Astrocyte (in vitro differentiated cells and primary cell): ENCODE measurements around the gene CENPT. TPM values are rescaled to one million over a fixed set of nuclear protein-coding genes. Genes with fewer than 3 reads are reported as not detected.

Source experiments
- DNase-seq: peaks from one replicate; pipeline ENCODE4 v3.0.0-alpha.2; 2010; ENCODE audit warnings: low read depth
- FAIRE-seq: peaks from 2 replicates; lab custom pipeline; 2011; peaks lifted over from hg19 to GRCh38; lab: Jason Lieb, UNC
- H2AFZ ChIP-seq: 2 replicates; pipeline ENCODE4 v1.6.0; 2012; ENCODE audit warnings: low read depth, low read length, inconsistent platforms
- H3K27ac ChIP-seq: 2 replicates; pipeline ENCODE4 v1.5.1; 2011; ENCODE audit warnings: low read depth, low read length, inconsistent platforms
- H3K27me3 ChIP-seq: 2 replicates; pipeline ENCODE4 v1.6.0; 2011; ENCODE audit warnings: low read length, inconsistent platforms; ENCODE audit not compliant: insufficient read depth
- H3K36me3 ChIP-seq: 2 replicates; pipeline ENCODE4 v1.5.1; 2011; ENCODE audit warnings: low read length, inconsistent platforms; ENCODE audit not compliant: insufficient read depth
- H3K4me1 ChIP-seq: 2 replicates; pipeline ENCODE4 v1.5.1; 2011; ENCODE audit warnings: low read length, inconsistent platforms; ENCODE audit not compliant: insufficient read depth
- H3K4me2 ChIP-seq: 2 replicates; pipeline ENCODE4 v1.6.0; 2012; ENCODE audit warnings: low read length, inconsistent platforms
- H3K4me3 ChIP-seq: 2 replicates; pipeline ENCODE4 v1.5.1; 2011; ENCODE audit warnings: low read depth, mild to moderate bottlenecking, low read length, inconsistent platforms; ENCODE audit not compliant: insufficient read depth
- H3K79me2 ChIP-seq: 2 replicates; pipeline ENCODE4 v1.6.0; 2012; ENCODE audit warnings: mild to moderate bottlenecking, low read length, inconsistent platforms; ENCODE audit not compliant: insufficient read depth
- H3K9ac ChIP-seq: 2 replicates; pipeline ENCODE4 v1.6.0; 2012; ENCODE audit warnings: mild to moderate bottlenecking, low read length, inconsistent platforms
- H3K9me3 ChIP-seq: 2 replicates; pipeline ENCODE4 v1.5.1; 2012; ENCODE audit warnings: low read depth, mild to moderate bottlenecking, low read length, inconsistent platforms; ENCODE audit not compliant: insufficient read depth
- H4K20me1 ChIP-seq: 2 replicates; pipeline ENCODE4 v1.6.0; 2012; ENCODE audit warnings: low read length, inconsistent platforms; ENCODE audit not compliant: insufficient read depth
- H3K27ac Mint-ChIP-seq: one replicate; pipeline ENCODE4 v1.8.0; 2021; ENCODE audit warnings: mild to moderate bottlenecking, mixed read lengths; ENCODE audit not compliant: unreplicated experiment
- H3K27me3 Mint-ChIP-seq: one replicate; pipeline ENCODE4 v1.8.0; 2021; ENCODE audit warnings: low read depth, mixed read lengths; ENCODE audit not compliant: unreplicated experiment
- H3K36me3 Mint-ChIP-seq: one replicate; pipeline ENCODE4 v1.8.0; 2021; ENCODE audit warnings: low read depth, mixed read lengths; ENCODE audit not compliant: unreplicated experiment
- H3K4me1 Mint-ChIP-seq: one replicate; pipeline ENCODE4 v1.8.0; 2021; ENCODE audit warnings: low read depth, mixed read lengths; ENCODE audit not compliant: unreplicated experiment
- H3K4me3 Mint-ChIP-seq: one replicate; pipeline ENCODE4 v1.8.0; 2021; ENCODE audit warnings: mild to moderate bottlenecking, moderate library complexity, mixed read lengths; ENCODE audit not compliant: unreplicated experiment
- H3K9me3 Mint-ChIP-seq: one replicate; pipeline ENCODE4 v1.8.0; 2021; ENCODE audit warnings: mild to moderate bottlenecking, mixed read lengths; ENCODE audit not compliant: unreplicated experiment
- EZH2 ChIP-seq: IDR thresholded peaks from 2 replicates; pipeline ENCODE4 v1.6.1; 2012; ENCODE audit warnings: mild to moderate bottlenecking, low read length, inconsistent platforms; ENCODE audit not compliant: insufficient read depth
- total RNA-seq: library from RNA; stranded (reverse); gene quantifications from 2 replicates; pipeline ENCODE4 v1.2.1, GENCODE V29; 2021
- TF ChIP-seq, protein P1 (sequence below): IDR thresholded peaks from 2 replicates; pipeline ENCODE4 v1.5.1; 2011; ENCODE audit warnings: low read depth, mild to moderate bottlenecking, inconsistent platforms, low read length, moderate library complexity; ENCODE audit not compliant: insufficient read depth

CENPT gene
- total RNA-seq, 1 donor from 2014 or later: 79.3 TPM

DNA sequence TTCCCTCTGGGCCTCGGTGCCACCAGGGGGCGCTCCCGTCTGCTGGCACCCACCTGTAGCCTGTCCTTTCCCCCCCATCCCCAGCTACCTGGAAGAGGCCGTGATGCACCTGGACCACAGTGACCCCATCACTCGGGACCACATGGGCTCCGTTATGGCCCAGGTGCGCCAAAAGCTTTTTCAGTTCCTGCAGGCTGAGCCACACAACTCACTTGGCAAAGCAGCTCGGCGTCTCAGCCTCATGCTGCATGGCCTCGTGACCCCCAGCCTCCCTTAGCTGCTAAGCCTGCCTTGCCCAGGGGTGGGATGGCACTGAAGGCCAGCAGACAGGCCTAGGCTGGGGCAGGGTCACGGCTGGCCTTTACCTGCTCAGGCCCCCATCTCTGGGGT lies 36.4 kb upstream of the CENPT start:
- H3K9ac ChIP-seq: no peak overlapping the region
- no peak for FAIRE-seq
- no peak for DNase-seq
- peaks cover 6% of the 10 kb centered on the region for H3K4me1 ChIP-seq
- no peaks in the 10 kb centered on the region for H3K27me3 Mint-ChIP-seq
- no peak overlapping the region for H3K27ac ChIP-seq
- H3K9me3 ChIP-seq: no peaks in the 10 kb centered on the region
- no peak overlapping the region for H3K4me2 ChIP-seq
- H3K36me3 ChIP-seq: peaks cover 22% of the 10 kb centered on the region
- H3K4me3 ChIP-seq: no peak overlapping the region
- H3K4me1 Mint-ChIP-seq: peaks cover 7% of the 10 kb centered on the region
- H3K4me3 Mint-ChIP-seq: no peak overlapping the region
- no peaks in the 10 kb centered on the region for H3K27me3 ChIP-seq
- H3K36me3 Mint-ChIP-seq: peaks cover 21% of the 10 kb centered on the region
- H3K79me2 ChIP-seq: no peaks in the 10 kb centered on the region
- H3K27ac Mint-ChIP-seq: no peak overlapping the region
- H3K9me3 Mint-ChIP-seq: no peaks in the 10 kb centered on the region
- peaks cover 45% of the 10 kb centered on the region for H4K20me1 ChIP-seq
- H2AFZ ChIP-seq: no peak overlapping the region
- no peak for TF ChIP-seq EZH2
- TF ChIP-seq, protein P1, sequence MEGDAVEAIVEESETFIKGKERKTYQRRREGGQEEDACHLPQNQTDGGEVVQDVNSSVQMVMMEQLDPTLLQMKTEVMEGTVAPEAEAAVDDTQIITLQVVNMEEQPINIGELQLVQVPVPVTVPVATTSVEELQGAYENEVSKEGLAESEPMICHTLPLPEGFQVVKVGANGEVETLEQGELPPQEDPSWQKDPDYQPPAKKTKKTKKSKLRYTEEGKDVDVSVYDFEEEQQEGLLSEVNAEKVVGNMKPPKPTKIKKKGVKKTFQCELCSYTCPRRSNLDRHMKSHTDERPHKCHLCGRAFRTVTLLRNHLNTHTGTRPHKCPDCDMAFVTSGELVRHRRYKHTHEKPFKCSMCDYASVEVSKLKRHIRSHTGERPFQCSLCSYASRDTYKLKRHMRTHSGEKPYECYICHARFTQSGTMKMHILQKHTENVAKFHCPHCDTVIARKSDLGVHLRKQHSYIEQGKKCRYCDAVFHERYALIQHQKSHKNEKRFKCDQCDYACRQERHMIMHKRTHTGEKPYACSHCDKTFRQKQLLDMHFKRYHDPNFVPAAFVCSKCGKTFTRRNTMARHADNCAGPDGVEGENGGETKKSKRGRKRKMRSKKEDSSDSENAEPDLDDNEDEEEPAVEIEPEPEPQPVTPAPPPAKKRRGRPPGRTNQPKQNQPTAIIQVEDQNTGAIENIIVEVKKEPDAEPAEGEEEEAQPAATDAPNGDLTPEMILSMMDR: peak; percentile 61

DNA sequence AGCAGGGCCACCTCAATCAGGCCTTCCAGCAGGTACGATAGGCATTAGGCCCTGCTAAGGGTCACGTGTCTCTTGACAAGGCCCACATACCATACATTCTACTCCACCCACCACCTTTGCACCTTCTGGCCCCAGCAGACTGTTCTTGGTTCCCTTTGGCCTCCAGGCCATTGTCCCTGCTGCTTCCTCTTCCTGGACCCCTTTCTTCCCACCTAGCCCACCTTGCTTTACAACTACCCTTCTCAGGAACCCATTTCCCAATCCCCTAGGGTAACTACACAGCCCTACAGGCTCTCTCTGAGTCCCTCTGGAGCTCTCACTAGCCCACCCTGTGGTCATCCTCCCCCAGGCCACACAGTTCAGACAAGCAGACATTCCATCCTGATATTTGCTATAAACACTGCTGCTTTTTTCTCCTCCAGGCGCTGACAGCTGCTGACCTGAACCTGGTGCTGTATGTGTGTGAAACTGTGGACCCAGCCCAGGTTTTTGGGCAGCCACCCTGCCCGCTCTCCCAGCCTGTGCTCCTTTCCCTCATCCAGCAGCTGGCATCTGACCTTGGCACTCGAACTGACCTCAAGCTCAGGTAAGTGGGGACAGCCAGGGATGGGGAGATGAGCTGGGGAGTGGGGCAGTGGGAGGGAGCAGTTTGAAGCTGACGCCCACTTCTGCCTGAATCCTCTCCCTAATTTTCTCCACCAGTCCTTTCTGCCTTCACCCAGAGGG lies 35.8 kb upstream of the CENPT start:
- Histone ChIP-seq H4K20me1 (peaks cover 49% of the 10 kb centered on the region), H2AFZ (no peak overlapping the region), H3K79me2 (no peaks in the 10 kb centered on the region), H3K4me1 (peaks cover 6% of the 10 kb centered on the region), H3K9ac (no peak overlapping the region), H3K27me3 (no peaks in the 10 kb centered on the region), H3K4me3 (no peak overlapping the region), H3K4me2 (no peak overlapping the region), H3K9me3 (no peaks in the 10 kb centered on the region), H3K36me3 (peaks cover 28% of the 10 kb centered on the region), H3K27ac (no peak overlapping the region)
- TF ChIP-seq, protein P1: no peak
- no peak for TF ChIP-seq EZH2
- Mint-ChIP-seq H3K9me3 (no peaks in the 10 kb centered on the region), H3K27ac (peak overlapping the region; percentile 88), H3K4me3 (no peak overlapping the region), H3K36me3 (peaks cover 21% of the 10 kb centered on the region), H3K4me1 (peaks cover 7% of the 10 kb centered on the region), H3K27me3 (no peaks in the 10 kb centered on the region)
- DNase-seq (no peak), FAIRE-seq (no peak)

DNA sequence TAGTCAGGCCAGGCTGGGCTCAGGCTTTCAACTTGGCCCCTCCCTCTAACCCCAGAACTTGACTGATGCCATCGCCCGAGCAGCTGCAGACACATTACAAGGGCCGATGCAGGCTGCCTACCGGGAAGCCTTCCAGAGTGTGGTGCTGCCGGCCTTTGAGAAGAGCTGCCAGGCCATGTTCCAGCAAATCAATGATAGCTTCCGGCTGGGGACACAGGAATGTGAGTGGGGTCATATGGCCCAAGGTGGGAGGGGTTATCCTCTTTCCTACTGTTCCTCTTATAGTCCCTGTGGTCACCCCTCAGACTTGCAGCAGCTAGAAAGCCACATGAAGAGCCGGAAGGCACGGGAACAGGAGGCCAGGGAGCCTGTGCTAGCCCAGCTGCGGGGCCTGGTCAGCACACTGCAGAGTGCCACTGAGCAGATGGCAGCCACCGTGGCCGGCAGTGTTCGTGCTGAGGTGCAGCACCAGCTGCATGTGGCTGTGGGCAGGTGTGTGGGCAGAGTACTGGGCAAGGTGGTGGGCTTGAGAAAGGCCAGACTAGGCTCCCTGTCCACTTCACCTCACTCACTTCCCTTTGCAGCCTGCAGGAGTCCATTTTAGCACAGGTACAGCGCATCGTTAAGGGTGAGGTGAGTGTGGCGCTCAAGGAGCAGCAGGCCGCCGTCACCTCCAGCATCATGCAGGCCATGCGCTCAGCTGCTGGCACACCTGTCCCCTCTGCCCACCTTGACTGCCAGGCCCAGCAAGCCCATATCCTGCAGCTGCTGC lies 35.1 kb upstream of the CENPT start:
- Histone ChIP-seq H3K27me3 (no peaks in the 10 kb centered on the region), H2AFZ (no peak overlapping the region), H3K79me2 (peaks cover 4% of the 10 kb centered on the region), H3K27ac (no peak overlapping the region), H3K4me3 (no peak overlapping the region), H3K4me2 (no peak overlapping the region), H3K9me3 (no peaks in the 10 kb centered on the region), H3K9ac (no peak overlapping the region), H3K4me1 (peaks cover 6% of the 10 kb centered on the region), H3K36me3 (peaks cover 32% of the 10 kb centered on the region), H4K20me1 (peaks cover 56% of the 10 kb centered on the region)
- H3K4me1 Mint-ChIP-seq: peaks cover 7% of the 10 kb centered on the region
- H3K36me3 Mint-ChIP-seq: peaks cover 22% of the 10 kb centered on the region
- no peaks in the 10 kb centered on the region for H3K9me3 Mint-ChIP-seq
- no peaks in the 10 kb centered on the region for H3K27me3 Mint-ChIP-seq
- H3K27ac Mint-ChIP-seq: no peak overlapping the region
- TF ChIP-seq, protein P1: no peak
- DNase-seq (no peak), FAIRE-seq (no peak)
- no peak overlapping the region for H3K4me3 Mint-ChIP-seq
